HS-27A (cell line): Measurements from ENCODE around the gene PTH2R.
A peak's percentile ranks its signal among the peaks of the same experiment; 100 is the strongest.
"Not testable (repeated sequence)": the region's sequence is repeated elsewhere in the genome, so short reads cannot be mapped to it uniquely, and the experiment has no call there.

ENCODE experiments used
- DNase-seq: peaks from one replicate; pipeline ENCODE4 v3.0.0-alpha.2; 2012; ENCODE audit warnings: low read depth, missing footprints

Gene PTH2R, protein sequence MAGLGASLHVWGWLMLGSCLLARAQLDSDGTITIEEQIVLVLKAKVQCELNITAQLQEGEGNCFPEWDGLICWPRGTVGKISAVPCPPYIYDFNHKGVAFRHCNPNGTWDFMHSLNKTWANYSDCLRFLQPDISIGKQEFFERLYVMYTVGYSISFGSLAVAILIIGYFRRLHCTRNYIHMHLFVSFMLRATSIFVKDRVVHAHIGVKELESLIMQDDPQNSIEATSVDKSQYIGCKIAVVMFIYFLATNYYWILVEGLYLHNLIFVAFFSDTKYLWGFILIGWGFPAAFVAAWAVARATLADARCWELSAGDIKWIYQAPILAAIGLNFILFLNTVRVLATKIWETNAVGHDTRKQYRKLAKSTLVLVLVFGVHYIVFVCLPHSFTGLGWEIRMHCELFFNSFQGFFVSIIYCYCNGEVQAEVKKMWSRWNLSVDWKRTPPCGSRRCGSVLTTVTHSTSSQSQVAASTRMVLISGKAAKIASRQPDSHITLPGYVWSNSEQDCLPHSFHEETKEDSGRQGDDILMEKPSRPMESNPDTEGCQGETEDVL

DNA sequence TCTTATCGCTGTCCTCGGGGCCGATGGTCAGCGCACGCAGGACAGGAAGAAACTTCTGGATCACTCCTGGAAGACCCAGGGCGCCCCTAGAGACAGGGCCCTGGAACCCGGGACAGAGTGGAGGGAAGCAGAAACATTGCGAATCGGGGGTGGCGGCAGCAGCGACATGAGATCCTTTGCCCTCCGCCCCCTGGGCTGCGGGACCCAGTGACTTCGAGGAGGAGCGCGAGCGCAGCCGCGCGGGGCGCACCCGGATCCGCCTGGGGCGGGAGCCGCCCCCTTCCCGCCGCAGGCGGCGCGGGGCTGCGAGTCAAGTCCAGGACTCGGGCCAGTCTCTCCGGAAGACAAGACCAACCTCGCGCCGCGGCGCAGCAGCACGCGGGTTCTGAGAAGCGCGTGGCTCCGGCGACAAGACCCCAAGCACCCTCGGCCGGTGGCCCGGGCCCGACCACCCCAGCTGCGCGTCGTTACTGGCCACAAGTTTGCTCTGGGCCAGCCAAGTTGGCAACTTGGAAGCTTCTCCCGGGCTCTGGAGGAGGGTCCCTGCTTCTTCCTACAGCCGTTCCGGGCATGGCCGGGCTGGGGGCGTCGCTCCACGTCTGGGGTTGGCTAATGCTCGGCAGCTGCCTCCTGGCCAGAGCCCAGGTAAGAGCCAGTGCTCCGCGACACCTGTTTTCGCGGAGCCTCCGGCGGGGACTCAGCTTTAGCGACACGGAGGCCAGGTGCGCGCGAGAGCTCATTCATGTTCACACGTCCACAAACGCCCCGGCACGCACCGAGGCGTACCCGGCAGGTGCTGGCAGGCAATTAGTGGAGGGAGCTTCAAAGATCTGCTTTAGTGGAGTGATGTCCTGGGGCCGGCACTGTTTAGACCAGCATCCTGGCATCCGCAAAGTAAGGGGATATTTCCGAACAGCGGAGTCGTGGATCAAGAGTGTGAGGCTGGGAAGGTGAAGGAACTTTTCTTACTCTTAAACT, at the start of gene PTH2R:
TSS of gene PTH2R (plus strand) at position 319 of the 978 bp plus-strand sequence. CDS start at position 571, 252 bp downstream.
- no peak for DNase-seq

DNA sequence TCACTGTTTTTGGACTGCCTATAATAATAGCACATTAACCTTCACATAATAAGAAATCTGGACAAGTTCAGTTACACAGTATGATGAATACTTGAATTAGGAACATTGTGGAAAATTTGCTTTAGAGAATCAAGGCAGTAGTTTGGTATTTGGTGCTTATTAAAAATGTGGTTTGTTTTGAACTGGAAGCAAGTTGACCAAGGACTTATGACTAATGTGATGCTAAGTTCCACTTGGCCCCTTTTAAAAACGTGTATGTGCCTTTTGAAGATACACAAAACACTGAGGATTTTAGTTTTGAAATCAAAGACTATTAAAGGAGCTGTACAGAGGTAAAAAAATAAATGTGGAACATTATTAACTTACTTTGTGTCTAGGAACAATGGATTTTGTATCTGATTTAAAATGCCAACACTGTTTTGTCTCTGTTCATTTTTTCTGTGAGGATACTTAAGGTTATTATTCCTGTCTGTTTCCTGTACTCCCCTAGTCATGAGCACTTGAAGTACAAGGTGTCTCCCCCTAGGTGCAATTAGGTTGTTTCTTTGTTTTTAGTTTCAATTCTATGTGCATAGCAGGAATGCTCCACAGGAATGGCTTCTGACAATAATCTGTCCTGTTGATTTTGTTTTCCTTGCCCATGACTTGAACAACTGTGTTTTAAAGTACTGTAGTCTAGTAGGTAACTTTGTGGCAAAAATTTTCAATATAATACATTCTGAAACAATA, 49.6 kb upstream of the PTH2R start:
- no peak for DNase-seq

DNA sequence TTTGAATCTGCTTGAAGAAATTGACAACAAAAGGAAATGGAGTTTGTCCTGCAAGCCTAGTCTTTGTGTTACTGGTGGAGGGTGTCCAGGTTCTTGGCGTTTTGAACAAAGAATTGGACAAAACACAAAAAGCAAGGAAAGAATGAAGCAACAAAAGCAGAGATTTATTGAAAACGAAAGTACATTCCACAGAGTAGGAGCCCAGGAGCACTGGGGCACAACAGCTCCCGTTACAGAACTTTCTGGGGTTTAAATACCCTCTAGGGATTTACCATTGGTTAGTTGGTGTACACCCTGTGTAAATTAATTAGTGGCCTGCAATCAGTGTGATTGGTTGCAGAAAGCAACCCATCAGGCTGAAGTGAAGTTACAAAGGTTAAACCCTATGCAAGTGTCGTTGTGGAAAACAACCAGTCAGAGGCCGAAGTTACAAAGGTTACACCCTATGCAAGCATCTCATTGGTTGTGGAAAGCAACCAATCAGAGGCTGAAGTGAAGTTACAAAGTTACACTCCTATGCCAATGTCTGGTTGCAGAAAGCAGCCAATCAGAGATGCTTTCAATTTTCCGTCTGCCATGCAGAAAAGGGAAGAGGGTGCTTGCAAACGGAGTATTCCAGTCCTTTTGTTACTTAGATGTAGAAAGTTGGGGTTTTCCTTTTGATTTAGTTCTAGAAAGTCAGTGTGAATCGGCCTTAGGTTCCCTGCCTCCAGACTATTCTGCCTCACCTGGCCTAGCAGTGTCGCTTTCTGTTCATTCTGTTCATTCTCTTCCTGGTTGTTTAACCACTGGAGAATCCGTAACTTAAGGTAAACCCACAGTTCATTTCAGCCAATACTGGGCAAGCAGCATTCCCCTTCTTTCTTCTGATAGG, 47.6 kb upstream of the PTH2R start:
- DNase-seq: no peak

DNA sequence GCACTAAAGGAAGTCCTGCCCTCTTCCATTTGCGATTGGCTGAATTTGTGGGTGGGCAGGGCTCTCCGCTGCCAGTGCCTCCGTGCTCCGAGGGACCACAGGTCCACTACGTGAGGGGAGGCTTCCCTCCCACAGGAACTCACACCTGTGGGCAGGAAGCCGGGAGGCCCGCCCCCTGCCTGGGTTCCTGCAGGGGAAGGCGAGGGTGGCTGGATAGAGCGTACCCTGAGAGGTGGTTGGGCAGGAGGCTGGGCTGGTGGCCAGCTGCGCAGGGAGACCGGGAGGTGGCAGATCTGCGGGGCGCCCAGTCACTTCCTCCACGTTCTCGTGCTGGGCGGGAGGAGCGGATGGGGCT, 47.0 kb upstream of the PTH2R start:
- no peak for DNase-seq

DNA sequence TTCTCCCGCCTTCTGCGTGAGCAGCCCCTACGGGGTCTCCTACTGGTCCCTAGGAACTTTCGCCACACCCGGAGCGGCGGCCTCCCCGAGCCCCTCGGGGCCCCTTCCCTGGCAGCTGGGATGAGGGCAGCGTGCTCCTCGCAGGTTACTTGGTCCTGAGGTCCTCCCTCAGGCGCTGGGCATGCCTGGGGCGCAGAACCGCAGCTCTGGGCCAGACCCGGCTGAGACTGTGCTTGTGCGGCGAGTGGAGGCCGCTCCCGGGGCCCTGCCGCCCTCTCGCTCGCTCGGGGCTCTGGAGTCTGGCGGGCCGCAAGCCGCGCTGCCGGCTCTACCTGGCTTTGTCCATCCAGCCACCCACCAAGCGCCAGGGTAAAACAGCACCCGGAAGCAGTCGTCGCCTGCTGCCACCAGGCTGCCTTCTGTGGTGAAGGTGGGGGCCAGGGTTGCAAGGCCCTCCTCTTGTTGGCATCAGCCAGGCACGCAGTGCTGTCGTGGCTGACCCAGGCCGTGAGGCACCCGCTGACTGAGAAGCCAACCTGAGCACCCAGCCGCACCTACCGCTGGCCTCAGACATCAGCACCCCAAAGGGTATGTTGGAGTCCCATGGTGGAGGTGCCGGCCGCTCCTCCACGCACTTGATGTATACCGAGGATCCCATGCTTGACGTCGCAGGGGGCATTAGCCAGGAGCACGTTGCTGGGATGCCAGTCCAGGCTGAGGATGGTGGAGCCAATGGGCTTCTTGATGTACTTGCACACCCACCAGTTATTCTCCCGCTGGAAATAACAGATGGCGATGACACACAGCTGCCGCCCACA, 46.1 kb upstream of the PTH2R start:
- no peak for DNase-seq

DNA sequence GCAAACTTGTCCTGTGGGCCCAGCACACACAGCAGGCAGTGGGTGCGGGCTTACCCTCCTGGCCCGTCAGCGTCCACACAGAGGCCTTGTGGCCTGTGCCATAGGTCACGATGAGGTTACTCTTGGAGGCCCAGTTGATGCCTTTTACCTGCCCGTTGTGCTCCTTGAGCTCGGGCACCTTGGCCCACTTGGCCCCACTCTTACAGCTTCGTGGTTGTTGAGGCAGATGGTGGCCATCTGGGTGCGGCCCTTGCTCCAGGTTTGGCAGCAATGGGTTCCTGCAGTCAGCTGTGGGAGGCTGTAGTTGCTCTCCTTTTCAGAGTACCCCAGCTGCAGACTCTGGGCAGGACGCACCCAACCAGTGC, 45.5 kb upstream of the PTH2R start:
- no peak for DNase-seq

DNA sequence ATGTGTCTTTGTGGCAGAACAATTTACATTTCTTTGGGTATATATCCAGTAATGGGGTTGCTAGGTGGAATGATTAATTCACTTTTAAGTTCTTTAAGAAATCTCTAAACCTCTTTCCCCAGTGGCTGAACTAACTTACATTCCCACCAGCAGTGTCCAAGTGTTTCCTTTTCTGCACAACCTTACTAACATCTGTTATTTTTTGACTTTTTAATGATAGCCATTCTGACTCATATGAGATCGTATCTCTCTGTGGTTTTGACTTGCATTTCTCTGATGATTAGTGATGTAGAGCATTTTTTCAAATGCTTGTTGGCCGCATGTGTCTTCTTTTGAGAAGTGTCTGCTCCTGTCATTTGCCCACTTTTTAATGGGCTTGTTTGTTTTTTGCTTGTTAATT, 43.1 kb upstream of the PTH2R start:
- peak; percentile 36 for DNase-seq

DNA sequence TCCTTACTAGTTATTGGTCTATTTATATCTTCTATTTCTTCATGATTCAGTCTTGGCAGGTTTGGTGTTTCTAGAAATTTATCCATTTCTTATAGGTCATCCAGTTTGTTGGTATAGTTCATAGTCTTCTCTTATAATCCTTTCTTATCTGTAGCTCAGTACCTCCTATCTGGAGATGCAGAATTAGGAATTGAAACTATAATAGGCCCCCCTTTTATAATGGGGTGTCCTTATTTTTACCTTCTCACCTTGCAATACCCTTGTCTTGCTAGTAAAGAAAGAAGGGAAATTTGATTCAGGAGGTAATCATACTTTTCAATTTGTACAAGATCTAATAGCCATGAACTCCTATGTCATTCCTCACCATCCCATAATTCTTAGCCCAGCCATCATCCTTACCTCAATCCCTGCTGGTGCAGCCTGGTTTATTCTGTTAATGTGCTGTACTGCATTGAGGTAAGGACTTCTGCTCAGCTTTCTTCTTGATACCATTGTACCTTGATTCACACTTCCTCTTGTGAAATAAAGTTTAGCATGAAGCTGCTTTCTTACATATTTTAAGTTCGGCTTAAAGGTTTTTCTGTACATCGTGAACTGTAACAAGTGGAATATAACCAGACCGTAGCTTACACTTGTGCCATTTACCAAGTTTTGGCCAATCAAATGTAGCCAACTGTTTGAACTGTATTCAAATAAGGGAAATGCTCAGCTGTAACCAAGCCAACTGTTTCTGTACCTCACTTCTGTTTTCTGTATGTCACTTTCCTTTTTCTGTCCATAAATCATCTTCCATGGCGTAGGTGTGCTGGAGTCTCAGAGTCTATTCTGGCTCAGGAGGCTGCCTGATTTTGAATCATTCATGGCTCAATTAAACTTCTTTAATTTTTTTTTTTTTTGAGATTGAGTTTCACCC, 40.1 kb upstream of the PTH2R start:
- no peak for DNase-seq

DNA sequence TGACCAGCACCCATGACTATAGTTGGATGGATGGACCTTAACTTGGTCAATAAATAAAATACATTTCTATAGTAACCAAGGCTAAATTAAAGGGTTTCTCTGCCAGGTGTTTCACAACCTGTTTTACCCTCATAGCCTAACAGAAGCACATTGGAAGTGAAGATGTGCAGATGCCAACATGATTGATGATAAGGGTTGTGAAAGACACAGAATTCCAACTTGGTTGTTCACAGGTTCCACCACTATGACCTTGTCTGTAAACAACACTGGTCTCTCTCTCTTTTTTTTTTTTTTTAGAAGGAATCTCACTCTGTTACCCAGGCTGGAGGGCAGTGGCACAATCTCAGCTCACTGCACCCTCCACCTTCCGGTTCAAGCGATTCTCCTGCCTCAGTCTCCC, 37.5 kb upstream of the PTH2R start:
- DNase-seq: no peak

DNA sequence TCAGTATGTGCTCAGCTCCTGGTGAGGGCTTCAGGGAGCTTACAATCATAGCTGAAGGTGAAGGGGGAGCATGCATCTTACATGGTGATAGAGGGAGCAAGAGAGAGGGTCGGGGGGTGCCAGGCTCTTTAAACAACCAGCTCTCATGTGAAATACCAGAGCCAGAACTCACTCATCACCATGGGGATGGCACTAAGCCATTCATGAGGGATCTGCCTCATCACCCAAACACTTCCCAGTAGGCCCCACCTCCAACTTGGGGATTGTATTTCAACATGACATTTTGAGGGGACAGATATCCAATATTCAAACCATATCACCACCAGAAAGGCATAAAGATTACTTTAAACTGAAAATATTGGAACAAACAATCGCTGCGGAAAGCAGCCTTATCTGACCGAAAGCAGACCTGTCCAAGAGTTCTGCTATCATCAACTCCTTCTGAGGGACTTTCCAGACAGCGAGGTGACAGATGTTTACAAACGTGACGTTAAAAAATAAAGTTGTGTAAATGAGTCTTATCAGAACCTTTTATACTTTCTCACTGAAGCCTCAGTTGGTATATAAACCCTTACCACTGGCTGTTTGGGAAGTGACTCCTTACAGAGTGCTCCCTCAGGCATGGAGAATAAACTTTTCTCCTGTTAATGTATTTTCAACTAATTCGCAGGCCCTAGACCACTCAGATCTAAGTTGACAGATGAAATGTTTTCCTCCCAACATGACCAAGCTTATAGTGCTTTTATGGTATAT, 35.5 kb upstream of the PTH2R start:
- DNase-seq: no peak

DNA sequence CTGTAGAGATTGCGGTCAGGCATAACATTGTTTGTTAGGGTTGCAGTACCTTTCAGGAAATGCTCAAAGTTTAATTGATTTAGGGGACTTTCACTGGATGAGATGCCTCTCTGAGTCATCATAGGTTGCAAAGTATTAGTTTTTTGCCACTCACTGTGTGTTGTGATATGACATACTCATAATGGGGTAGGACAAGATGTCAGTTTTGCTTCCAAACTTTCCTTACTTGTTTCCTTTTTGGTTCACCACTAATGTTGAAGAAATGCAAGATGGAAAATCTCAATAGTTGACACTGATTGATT, 35.0 kb upstream of the PTH2R start:
- no peak for DNase-seq

DNA sequence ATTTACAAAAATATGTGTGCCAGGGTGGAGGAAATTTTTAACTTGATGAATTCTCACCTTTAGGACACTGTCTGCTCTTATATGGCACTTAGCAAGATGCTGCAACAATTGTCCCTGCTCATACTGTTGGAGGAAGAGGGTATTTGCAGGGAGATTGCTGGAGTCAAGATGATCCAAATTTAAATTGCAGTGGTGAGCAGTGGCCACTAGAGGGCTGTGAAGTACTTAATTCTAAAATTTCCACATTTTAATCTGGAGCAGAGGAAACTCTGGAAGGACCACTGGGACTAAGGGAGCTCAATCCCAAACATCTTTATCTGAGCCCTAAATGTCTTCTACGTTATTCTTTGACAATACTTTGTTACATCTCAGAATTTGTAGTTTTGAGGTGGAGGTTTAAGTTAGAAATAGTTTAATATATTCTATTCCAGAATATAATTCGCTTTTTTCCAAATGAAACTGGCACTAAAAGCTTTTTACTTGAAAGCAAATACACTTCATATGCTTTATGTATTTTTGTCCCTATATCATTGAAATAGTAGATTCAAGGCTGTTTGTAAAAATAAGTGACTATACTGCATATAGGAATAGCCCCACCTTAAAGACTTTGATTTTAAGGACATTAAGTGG, 33.0 kb upstream of the PTH2R start:
- DNase-seq: no peak

DNA sequence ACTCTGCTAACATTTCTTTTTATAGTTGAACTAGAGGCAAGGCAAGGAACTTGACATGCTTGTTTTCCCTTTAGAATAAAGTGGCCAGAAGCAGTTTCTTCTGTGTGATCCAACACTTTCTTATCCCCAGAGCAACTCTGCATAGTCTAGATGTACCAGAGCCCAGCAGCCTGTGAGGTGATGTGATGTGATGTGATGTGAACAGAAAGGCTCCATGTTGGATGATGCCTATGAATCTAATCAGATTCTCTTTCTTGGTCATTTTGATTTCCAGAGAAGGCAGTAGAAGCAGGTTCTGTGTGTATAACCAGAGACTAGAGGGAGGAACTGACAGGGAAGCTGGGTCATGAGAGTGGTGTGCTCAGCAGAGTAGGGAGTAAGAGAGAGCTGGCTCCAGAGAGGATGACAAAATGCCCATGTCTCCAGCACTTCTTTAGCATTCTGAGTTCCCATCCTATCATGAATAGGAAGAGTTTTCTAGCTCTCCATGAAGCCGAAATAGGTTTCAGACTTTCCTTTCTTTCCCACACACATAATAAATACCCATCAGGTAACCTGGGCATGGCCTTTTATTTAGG, 31.0 kb upstream of the PTH2R start:
- no peak for DNase-seq

DNA sequence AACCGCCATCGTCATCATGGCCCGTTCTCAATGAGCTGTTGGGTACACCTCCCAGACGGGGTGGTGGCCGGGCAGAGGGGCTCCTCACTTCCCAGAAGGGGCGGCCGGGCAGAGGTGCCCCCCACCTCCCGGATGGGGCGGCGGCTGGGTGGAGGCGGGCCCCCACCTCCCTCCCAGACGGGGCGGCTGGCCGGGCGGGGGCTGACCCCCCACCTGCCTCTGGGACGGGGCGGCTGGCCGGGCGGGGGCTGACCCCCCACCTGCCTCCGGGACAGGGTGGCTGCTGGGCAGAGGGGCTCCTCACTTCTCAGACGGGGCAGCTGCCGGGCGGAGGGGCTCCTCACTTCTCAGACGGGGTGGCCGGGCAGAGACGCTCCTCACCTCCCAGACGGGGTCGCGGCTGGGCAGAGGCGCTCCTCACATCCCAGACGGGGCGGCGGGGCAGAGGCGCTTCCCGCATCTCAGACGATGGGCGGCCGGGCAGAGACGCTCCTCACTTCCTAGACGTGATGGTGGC, 29.2 kb upstream of the PTH2R start:
- not testable (repeated sequence) for DNase-seq

DNA sequence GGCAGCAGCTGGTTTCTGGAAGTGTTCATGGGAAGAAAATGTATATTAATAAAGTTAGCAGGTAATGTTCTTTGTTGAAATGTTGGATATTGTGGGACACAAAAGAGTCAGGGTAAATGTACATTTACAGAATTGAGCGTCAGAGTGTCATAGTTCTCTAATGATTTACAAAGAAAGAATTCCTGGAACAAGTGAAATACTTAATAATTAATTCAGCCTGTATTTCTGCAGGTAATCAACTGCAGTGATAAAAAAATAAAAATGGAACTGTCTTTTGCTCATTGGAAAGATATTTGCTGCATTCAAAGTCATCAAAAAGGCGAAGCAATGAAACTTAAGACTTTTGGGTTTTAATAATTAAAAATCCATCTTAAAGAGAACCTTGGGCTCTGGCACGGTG, 27.4 kb upstream of the PTH2R start:
- DNase-seq: no peak

DNA sequence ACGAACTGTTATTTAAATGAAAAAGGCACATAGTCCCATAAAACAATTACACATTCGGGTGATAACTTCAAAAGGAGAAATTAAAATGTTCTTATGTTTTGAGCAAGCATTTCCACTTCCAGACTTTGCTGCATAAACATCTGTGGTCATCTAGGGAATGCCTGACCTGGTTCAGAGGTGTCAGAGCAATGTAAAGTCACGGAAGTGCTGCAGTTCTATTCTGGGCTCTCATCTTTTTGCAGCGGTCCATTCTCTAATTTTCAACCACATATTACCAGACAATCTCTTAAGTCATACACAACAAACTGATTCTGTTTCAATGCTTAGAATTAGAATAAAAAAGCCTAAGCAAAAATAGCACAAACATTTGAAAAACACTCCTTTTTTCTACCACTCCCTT, 22.0 kb upstream of the PTH2R start:
- DNase-seq: no peak

DNA sequence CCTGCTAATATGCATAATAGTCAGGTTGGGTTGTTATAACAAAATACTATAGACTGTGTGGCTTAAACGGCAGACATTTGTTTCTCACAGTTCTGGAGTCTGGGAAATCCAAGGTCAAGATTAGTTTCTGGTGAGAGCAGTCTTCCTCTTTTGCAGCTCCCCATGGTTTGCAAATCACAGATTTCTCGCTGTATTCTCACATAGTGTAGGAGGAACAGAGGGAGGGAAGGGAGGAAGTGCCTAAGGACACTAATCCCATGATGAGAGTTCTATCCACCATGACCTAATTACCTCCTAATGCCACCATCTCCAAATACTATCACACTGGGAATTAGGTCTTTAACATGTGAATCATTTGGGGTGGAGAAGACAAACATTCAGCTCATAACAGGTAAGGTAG, 20.1 kb upstream of the PTH2R start:
- DNase-seq: no peak

DNA sequence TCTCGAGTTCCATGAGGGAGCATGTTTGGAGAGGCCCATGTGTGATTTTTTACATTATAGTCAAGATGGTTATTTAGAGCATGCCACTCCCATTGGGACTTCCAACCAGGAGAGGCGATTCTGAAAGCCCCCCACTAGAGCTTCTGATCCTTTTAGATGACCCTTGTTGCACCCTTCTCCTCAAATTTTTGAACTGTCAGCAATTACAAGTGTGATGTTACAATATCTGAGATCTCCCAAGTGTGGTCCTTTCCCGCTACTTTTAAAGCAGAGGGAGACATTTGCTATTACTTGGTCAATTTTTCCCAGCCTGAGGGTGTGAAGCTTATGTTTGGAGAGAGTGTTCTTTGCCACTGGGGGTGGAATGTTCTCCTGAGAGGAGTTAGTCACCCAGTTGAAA, 16.7 kb upstream of the PTH2R start:
- DNase-seq: no peak
